Trophoblast cell (in vitro differentiated cells and primary cell): ENCODE results near the gene DNAH17.

ENCODE experiments used
- DNase-seq, 2 donors: peaks; one replicate each; pipeline ENCODE4 v3.0.0-alpha.2; 2016
- H2AFZ ChIP-seq: 2 replicates; pipeline ENCODE4 v1.6.1; 2013; ENCODE audit warnings: low read length, moderate library complexity, mild to moderate bottlenecking; ENCODE audit not compliant: insufficient read depth, poor library complexity
- H2AK5ac ChIP-seq: 2 replicates; pipeline ENCODE4 v1.6.1; 2013; ENCODE audit warnings: mild to moderate bottlenecking, low read length
- H2BK120ac ChIP-seq: 2 replicates; pipeline ENCODE4 v1.6.1; 2013; ENCODE audit warnings: low read length, mild to moderate bottlenecking, moderate library complexity; ENCODE audit not compliant: insufficient read depth, poor library complexity
- H2BK12ac ChIP-seq: 2 replicates; pipeline ENCODE4 v1.6.1; 2013; ENCODE audit warnings: mild to moderate bottlenecking, low read length, moderate library complexity
- H2BK5ac ChIP-seq: 2 replicates; pipeline ENCODE4 v1.6.1; 2013; ENCODE audit warnings: low read length, low read depth, moderate library complexity, mild to moderate bottlenecking; ENCODE audit not compliant: poor library complexity
- H3K14ac ChIP-seq: 2 replicates; pipeline ENCODE4 v1.6.1; 2013; ENCODE audit warnings: mild to moderate bottlenecking, low read length
- H3K18ac ChIP-seq: 2 replicates; pipeline ENCODE4 v1.6.1; 2013; ENCODE audit warnings: mild to moderate bottlenecking, low read length
- H3K23ac ChIP-seq: 2 replicates; pipeline ENCODE4 v1.6.1; 2013; ENCODE audit warnings: low read length
- H3K27ac ChIP-seq: 2 replicates; pipeline ENCODE4 v1.5.1; 2013; ENCODE audit warnings: low read depth, mild to moderate bottlenecking, inconsistent platforms, low read length, moderate library complexity
- H3K27me3 ChIP-seq: 2 replicates; pipeline ENCODE4 v1.6.1; 2013; ENCODE audit warnings: inconsistent platforms, mild to moderate bottlenecking, low read length, moderate library complexity; ENCODE audit not compliant: insufficient read depth
- H3K36me3 ChIP-seq, 2 experiments: 1 replicate in 1 of 2; 2 replicates in 1 of 2; pipeline ENCODE4 v1.6.1; 2013; ENCODE audit warnings: low read length in 2 of 2, mild to moderate bottlenecking in 2 of 2, moderate library complexity in 1 of 2; ENCODE audit not compliant: insufficient read depth in 2 of 2, control insufficient read depth in 1 of 2
- H3K4ac ChIP-seq: 2 replicates; pipeline ENCODE4 v1.6.1; 2013; ENCODE audit warnings: low read depth, mild to moderate bottlenecking, low read length, moderate library complexity
- H3K4me1 ChIP-seq, 2 experiments: 1 replicate in 1 of 2; 2 replicates in 1 of 2; pipeline ENCODE4 v1.6.1; 2013; ENCODE audit warnings: low read length in 2 of 2, mild to moderate bottlenecking in 2 of 2, moderate library complexity in 1 of 2; ENCODE audit not compliant: insufficient read depth in 2 of 2, control insufficient read depth in 1 of 2
- H3K4me2 ChIP-seq: 2 replicates; pipeline ENCODE4 v1.6.1; 2013; ENCODE audit warnings: inconsistent platforms, mild to moderate bottlenecking, low read length, moderate library complexity
- H3K4me3 ChIP-seq: 2 replicates; pipeline ENCODE4 v1.5.1; 2013; ENCODE audit warnings: mild to moderate bottlenecking, low read depth, low read length, inconsistent platforms
- H3K79me1 ChIP-seq: one replicate; pipeline ENCODE4 v1.6.1; 2013; ENCODE audit warnings: low read length
- H3K79me2 ChIP-seq: 2 replicates; pipeline ENCODE4 v1.6.1; 2013; ENCODE audit warnings: low read length, mild to moderate bottlenecking; ENCODE audit not compliant: control insufficient read depth, insufficient read depth, poor library complexity
- H3K9ac ChIP-seq: 2 replicates; pipeline ENCODE4 v1.6.1; 2013; ENCODE audit warnings: mild to moderate bottlenecking, low read length
- H3K9me3 ChIP-seq: 2 replicates; pipeline ENCODE4 v1.6.1; 2013; ENCODE audit warnings: low read depth, mild to moderate bottlenecking, control low read depth, inconsistent platforms, low read length; ENCODE audit not compliant: insufficient read depth
- H4K12ac ChIP-seq: 2 replicates; pipeline ENCODE4 v1.6.1; 2013; ENCODE audit warnings: low read depth, mild to moderate bottlenecking, low read length, moderate library complexity
- H4K8ac ChIP-seq: 2 replicates; pipeline ENCODE4 v1.6.1; 2013; ENCODE audit warnings: low read depth, mild to moderate bottlenecking, low read length, moderate library complexity
- H4K91ac ChIP-seq: one replicate; pipeline ENCODE4 v1.6.1; 2013; ENCODE audit warnings: low read depth, mild to moderate bottlenecking, low read length, moderate library complexity
- WGBS: extraction: QIAGEN DNeasy Blood & Tissue Kit; methylation state at CpG from one replicate; pipeline ENCODE4 v1.1.7; 2013; ENCODE audit warnings: missing lambda C conversion rate; ENCODE audit not compliant: insufficient read length, insufficient coverage; ENCODE audit errors: extremely low coverage; 5-methylcytosine and 5-hydroxymethylcytosine counted together

Gene DNAH17

DNA sequence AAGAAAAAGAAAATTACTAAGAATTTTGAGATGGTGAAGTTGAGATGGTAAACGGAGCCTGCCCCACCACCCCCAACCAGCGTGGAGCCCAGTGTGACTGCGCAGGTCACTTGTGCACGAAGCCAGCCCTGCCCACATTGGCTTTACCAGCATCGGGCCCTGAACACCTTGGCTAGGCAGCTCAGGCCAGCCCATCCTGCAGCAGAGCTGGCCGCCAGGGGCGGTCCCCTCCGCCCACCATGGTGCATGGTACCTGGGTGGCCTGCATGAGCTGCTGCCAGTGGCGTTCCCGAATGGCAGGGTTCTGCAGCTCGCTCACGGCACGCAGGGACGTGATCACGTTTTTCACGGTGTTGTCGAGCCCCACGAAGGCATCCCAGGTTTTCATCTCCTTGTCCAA lies 62.7 kb downstream of the DNAH17 start:
- Histone ChIP-seq H2AFZ (no peak overlapping the region), H3K23ac (no peak overlapping the region), H3K9me3 (peaks cover 1% of the 10 kb centered on the region)

DNA sequence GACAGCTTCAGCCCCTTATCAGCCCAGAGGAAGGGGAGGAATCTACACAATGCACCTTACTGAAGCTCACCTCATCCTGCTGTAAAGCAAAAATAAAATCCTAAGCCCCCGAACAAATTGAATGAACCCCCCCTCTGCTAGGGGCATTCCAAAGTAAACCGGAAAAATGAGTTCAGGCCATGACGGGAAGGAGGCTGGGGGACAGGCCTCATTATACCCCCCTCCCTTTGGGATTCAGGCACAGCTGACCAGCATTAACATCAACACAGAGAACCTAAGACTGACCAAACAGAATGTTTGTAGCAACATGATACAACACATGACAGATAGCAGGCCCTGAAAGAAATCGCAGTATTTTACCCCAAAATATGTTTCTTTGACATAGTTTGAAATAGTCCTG lies 64.2 kb downstream of the DNAH17 start:
- H2AK5ac ChIP-seq: no peak overlapping the region
- H3K27me3 ChIP-seq: no peaks in the 10 kb centered on the region
- no peak overlapping the region for H3K4me2 ChIP-seq
- H3K9ac ChIP-seq: no peak overlapping the region
- no peak overlapping the region for H3K14ac ChIP-seq
- no peak overlapping the region for H4K8ac ChIP-seq
- no peaks in the 10 kb centered on the region for H3K79me2 ChIP-seq
- no peak overlapping the region for H3K4me3 ChIP-seq
- H3K23ac ChIP-seq: no peak overlapping the region
- no peak for DNase-seq
- H2BK5ac ChIP-seq: no peak overlapping the region
- no peak overlapping the region for H4K12ac ChIP-seq
- no peak overlapping the region for H3K4ac ChIP-seq
- no peak overlapping the region for H3K27ac ChIP-seq
- no peak overlapping the region for H3K18ac ChIP-seq
- H2BK12ac ChIP-seq: no peak overlapping the region
- H2AFZ ChIP-seq: no peak overlapping the region
- WGBS: no CpG with 5 or more reads among the region's 4 CpGs
- H2BK120ac ChIP-seq: no peak overlapping the region
- H3K4me1 ChIP-seq: no peaks in the 10 kb centered on the region
- H4K91ac ChIP-seq: no peak overlapping the region
- peaks cover 1% of the 10 kb centered on the region for H3K9me3 ChIP-seq
- no peaks in the 10 kb centered on the region for H3K36me3 ChIP-seq
- H3K79me1 ChIP-seq: no peaks in the 10 kb centered on the region

More for the DNA sequence above, 62.7 kb downstream of the DNAH17 start:
- Histone ChIP-seq H3K4me1 (no peaks in the 10 kb centered on the region), H3K27ac (no peak overlapping the region), H3K36me3 (no peaks in the 10 kb centered on the region), H4K12ac (no peak overlapping the region), H3K79me1 (no peaks in the 10 kb centered on the region), H2AK5ac (no peak overlapping the region), H4K91ac (no peak overlapping the region), H3K4me2 (no peak overlapping the region), H3K27me3 (no peaks in the 10 kb centered on the region), H3K4me3 (no peak overlapping the region), H2BK120ac (no peak overlapping the region), H3K79me2 (no peaks in the 10 kb centered on the region), H3K18ac (no peak overlapping the region), H3K4ac (no peak overlapping the region), H4K8ac (no peak overlapping the region), H2BK12ac (no peak overlapping the region), H3K9ac (no peak overlapping the region), H2BK5ac (no peak overlapping the region), H3K14ac (no peak overlapping the region)
- no peak for DNase-seq
- no CpG with 5 or more reads among the region's 18 CpGs for WGBS

DNA sequence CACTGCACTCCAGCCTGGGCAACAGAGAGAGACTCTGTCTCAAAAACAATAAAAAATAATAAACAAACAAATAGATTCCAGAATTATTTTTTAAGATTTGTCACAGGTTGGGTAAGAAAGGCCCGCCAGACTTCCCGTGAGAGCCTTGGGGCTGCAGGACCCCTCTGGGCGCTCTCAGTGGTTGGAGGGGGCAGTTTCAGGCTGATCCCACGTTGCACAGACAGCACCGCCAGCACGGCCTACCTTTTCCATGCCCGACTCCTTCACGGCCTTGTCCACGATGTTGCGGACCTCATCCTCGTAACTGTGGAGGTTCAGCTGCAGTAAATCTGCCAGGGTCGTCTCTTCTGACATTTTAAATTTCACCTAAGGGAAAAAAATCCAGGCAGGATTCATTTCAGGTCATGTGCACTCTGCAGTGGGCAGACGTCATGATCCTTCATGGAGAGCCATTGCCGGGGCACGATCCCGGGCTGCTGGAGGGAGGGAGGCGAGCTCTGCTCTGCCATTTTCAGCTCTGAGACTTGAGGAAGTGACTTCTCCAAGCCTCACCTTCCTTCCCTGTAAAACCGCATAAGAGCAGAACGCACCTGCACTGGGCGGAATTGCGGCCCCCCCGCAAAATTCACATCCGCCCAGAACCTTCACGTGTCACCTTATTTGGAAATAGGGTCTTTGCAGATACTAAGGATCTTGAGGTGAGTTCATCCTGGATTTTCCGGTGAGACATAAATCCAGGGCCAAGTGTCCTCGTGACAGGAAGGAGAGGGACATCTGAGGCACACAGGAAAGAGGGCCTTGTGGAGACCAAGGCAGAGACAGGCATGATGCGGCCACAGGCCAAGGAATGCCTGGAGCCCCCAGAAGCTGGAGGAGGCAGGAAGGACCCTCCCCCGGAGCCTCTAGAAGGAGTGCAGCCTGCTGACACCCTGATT lies 66.8 kb downstream of the DNAH17 start:
- H3K4ac ChIP-seq: no peak overlapping the region
- no peaks in the 10 kb centered on the region for H3K36me3 ChIP-seq
- no peak overlapping the region for H4K12ac ChIP-seq
- H4K91ac ChIP-seq: no peak overlapping the region
- no peak for DNase-seq
- no peak overlapping the region for H3K4me3 ChIP-seq
- no peak overlapping the region for H2BK12ac ChIP-seq
- no peak overlapping the region for H2AFZ ChIP-seq
- no peak overlapping the region for H2BK120ac ChIP-seq
- H3K79me2 ChIP-seq: no peaks in the 10 kb centered on the region
- H3K4me2 ChIP-seq: no peak overlapping the region
- no peak overlapping the region for H2AK5ac ChIP-seq
- no peak overlapping the region for H3K27ac ChIP-seq
- H3K23ac ChIP-seq: no peak overlapping the region
- H3K18ac ChIP-seq: no peak overlapping the region
- H3K4me1 ChIP-seq: no peaks in the 10 kb centered on the region
- H3K27me3 ChIP-seq: no peaks in the 10 kb centered on the region
- no peak overlapping the region for H3K14ac ChIP-seq
- no peaks in the 10 kb centered on the region for H3K79me1 ChIP-seq
- no peak overlapping the region for H3K9ac ChIP-seq
- H2BK5ac ChIP-seq: no peak overlapping the region
- no peak overlapping the region for H4K8ac ChIP-seq
- WGBS: no CpG with 5 or more reads among the region's 28 CpGs
- peaks cover 1% of the 10 kb centered on the region for H3K9me3 ChIP-seq

GRCh38 chr17:78507526-78507925 lies 69.7 kb downstream of the DNAH17 start:
- no CpG with 5 or more reads among the region's 11 CpGs for WGBS
- no peak overlapping the region for H4K91ac ChIP-seq
- no peak overlapping the region for H3K4me3 ChIP-seq
- H3K4me1 ChIP-seq: no peaks in the 10 kb centered on the region
- H3K36me3 ChIP-seq: no peaks in the 10 kb centered on the region
- H3K27me3 ChIP-seq: no peaks in the 10 kb centered on the region
- no peak overlapping the region for H3K4me2 ChIP-seq
- H2AK5ac ChIP-seq: no peak overlapping the region
- no peak overlapping the region for H3K9ac ChIP-seq
- no peak overlapping the region for H4K12ac ChIP-seq
- H3K79me2 ChIP-seq: no peaks in the 10 kb centered on the region
- H2BK5ac ChIP-seq: no peak overlapping the region
- no peak overlapping the region for H3K18ac ChIP-seq
- H2BK120ac ChIP-seq: no peak overlapping the region
- no peak overlapping the region for H2AFZ ChIP-seq
- no peak overlapping the region for H3K14ac ChIP-seq
- no peak overlapping the region for H3K27ac ChIP-seq
- DNase-seq: no peak
- H3K9me3 ChIP-seq: peaks cover 2% of the 10 kb centered on the region
- H2BK12ac ChIP-seq: no peak overlapping the region
- no peak overlapping the region for H3K4ac ChIP-seq
- H3K23ac ChIP-seq: no peak overlapping the region
- H4K8ac ChIP-seq: no peak overlapping the region
- no peaks in the 10 kb centered on the region for H3K79me1 ChIP-seq
